Colon (tissue), 2 donors: ENCODE data around the gene NAGS.
"Not testable (repeated sequence)": the region's sequence is repeated elsewhere in the genome, so short reads cannot be mapped to it uniquely, and the experiment has no call there.

Source experiments
- FAIRE-seq: peaks from 2 replicates; lab custom pipeline; 2012; peaks lifted over from hg19 to GRCh38; lab: Jason Lieb, UNC
- donor health status: control.
- donor health status: control.

Gene NAGS, protein sequence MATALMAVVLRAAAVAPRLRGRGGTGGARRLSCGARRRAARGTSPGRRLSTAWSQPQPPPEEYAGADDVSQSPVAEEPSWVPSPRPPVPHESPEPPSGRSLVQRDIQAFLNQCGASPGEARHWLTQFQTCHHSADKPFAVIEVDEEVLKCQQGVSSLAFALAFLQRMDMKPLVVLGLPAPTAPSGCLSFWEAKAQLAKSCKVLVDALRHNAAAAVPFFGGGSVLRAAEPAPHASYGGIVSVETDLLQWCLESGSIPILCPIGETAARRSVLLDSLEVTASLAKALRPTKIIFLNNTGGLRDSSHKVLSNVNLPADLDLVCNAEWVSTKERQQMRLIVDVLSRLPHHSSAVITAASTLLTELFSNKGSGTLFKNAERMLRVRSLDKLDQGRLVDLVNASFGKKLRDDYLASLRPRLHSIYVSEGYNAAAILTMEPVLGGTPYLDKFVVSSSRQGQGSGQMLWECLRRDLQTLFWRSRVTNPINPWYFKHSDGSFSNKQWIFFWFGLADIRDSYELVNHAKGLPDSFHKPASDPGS

DNA sequence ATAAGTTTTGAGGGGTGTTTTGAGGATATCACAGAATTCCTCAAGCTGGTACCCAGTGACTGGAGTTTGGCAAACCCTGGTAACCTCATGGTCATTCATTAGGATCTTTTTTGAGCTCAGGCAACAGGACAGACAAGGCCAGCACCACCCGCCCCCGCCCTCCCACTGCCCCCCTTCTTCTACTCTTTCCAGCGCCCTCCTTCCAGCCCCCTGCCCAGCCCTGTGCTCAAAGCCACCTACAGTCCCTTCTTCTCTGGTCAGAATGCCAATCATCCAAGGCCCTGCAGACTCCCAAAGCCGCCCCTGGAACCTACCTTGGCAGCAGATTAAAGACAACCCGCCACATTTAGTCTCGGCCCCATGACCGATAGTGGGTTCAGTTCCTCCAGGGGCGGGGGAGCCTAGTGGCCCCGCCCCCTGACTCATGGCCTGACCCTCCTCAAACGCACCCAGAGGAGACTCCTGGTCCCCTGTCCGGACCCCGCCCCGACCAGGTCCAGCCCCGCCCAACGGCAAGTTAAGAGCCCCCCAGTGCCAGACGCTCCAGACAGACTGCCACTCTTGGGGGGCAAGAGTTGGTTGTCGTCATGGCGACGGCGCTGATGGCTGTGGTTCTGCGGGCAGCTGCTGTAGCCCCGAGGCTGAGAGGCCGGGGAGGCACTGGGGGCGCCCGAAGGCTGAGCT is at the start of gene NAGS:
Gene NAGS (plus strand): TSS at position 546 of the 684 bp plus-strand sequence. CDS start 42 bp downstream, at position 588.
- no peak for FAIRE-seq

- FAIRE-seq: no peak
Measured at GRCh38 chr17:43956222-43956621, 48.2 kb upstream of the NAGS start.

DNA sequence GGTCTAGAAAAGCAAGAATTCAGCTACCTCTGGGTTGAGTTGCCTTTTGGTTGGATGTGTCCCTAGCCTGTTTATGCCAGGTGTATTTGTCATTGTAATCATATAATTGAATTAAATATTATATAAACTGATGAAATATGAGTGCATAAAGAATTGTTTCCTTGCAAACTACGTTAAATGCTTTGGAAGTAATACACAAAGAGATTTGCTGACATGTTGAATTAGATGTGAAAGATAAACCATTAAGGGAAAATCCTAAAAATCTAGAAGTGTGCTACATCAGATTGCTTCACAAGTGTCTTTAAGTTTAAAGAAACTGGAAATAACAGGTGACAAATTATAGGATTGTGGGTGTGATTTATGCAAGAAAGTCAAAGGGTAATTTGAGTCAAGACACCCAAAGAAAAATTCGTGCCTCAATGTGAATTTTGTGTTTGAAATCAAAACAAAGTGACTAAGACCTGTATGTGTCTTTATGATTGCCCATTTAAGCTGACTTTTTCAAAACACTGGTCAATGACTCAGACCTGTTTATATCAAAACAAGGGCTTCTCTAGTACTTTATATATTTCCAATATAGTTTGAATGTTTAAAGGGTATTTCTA is 45.6 kb upstream of the NAGS start:
- no peak for FAIRE-seq

DNA sequence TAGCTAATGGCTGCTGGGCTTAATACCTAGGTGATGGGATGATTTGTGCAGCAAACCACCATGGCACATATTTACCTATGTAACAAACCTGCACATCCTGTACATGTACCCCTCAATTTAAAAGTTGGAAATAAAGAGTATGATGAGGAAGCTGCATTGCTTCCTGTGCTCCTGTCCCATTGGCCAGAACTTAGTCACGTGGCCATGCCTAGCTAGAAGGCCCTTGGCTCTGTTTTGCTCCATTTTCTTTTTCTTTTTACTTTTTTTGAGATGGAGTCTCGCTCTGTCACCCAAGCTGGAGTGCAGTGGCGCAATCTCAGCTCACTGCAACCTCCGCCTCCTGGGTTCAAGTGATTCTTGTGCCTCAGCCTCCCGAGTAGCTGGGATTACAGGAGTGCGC is 43.1 kb upstream of the NAGS start:
- not testable (repeated sequence) for FAIRE-seq

GRCh38 chr17:43961954-43962353 is 42.5 kb upstream of the NAGS start:
- FAIRE-seq: no peak

GRCh38 chr17:43962479-43962878 is 41.9 kb upstream of the NAGS start:
- FAIRE-seq: no peak

DNA sequence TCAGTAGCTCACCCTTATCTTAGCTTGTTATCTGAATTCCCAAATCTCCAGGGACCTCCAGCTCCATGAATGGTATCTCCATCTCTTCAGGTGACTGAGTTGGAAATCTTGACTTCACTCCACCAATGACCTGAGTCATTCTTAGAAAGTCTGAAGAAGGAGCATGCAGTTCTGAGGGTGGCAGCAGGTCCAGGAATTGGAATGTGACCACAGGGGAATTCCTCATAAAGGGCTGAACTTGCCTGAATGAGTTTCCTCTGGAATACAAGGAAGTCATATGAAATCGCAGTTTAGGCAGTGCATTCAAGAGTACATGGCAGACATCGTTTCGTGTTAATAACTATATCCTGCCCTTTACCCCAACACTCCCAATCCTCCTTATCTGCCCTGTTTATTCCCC is 38.1 kb upstream of the NAGS start:
- FAIRE-seq: no peak

- FAIRE-seq: no peak
Measured at GRCh38 chr17:43967251-43967875, 37.1 kb upstream of the NAGS start.

GRCh38 chr17:43970366-43970765 is 34.1 kb upstream of the NAGS start:
- FAIRE-seq: no peak

GRCh38 chr17:43971436-43971835 is 33.0 kb upstream of the NAGS start:
- not testable (repeated sequence) for FAIRE-seq

DNA sequence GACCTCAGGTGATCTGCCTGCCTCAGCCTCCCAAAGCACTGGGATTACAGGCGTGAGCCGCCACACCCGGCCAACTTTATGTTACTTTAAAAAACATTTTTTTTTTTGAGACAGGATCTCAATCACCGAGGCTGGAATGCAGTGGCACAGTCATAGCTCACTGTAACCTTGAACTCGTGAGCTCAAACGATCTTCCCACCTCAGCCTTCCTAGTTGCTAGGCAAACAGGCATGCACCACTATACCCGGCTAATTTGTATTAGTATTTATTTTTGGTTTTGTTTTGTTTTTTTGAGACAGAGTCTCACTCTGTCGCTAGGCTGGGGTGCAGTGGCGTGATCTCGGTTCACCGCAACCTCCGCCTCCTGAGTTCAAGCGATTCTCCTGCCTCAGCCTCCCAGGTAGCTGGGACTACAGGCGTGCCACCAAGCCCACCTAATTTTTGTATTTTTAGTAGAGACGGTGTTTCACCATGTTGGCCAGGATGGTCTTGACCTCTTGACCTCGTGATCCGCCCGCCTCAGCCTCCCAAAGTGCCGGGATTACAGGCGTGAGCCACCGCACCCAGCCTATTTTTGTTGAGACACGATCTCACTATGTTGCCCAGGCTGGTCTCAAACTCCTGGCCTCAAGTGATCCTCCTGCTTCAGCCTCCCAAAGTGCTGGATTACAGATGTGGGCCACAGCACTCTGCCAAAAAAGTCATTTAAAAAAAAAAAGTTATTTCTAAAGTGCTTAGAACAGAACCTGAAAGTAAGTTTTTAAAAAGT is 31.8 kb upstream of the NAGS start:
- FAIRE-seq: not testable (repeated sequence)

GRCh38 chr17:43974382-43975266 is 29.8 kb upstream of the NAGS start:
- no peak for FAIRE-seq

DNA sequence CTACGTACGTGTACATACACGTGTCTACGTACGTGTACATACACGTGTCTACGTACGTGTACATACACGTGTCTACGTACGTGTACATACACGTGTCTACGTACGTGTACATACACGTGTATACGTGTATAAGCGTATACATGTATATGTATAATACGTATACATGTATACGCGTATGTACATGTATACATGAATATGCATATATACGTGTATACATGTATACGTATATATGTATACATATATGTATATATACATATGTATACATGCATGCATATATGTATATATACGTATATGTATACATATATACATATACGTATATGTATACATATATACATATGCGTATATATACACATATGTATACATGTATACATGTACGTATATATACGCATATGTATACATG is 28.5 kb upstream of the NAGS start:
- no peak for FAIRE-seq

GRCh38 chr17:43976963-43977837 is 27.2 kb upstream of the NAGS start:
- FAIRE-seq: no peak

DNA sequence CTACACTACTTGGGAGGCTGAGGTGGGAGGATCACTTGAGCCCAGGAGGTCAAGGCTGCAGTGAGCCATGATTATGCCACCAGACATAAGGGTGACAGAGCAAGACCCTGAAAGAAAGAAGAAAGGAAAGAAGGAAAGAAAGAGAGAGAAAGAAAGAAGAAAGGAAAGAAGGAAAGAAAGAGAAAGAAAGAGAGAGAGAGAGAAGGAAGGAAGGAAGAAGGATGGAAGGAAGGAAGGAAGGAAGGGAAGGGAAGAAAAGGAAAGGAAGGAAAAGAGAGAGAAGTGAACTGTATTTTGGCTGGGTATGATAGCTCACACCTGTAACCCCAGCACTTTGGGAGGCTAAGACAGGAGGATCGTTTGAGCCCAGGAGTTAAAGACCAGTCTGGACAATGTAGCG is 26.3 kb upstream of the NAGS start:
- FAIRE-seq: no peak

- FAIRE-seq: no peak
Measured at GRCh38 chr17:43979011-43979410, 25.4 kb upstream of the NAGS start.

- FAIRE-seq: no peak
Measured at GRCh38 chr17:43979671-43980070, 24.8 kb upstream of the NAGS start.

GRCh38 chr17:43982171-43982570 is 22.3 kb upstream of the NAGS start:
- no peak for FAIRE-seq

GRCh38 chr17:43983196-43983514 is 21.3 kb upstream of the NAGS start:
- FAIRE-seq: no peak
